ENCODE data around the gene SLC35F4.
"Not testable (repeated sequence)": the region's sequence is repeated elsewhere in the genome, so short reads cannot be mapped to it uniquely, and the experiment has no call there.

Gene SLC35F4

GRCh38 chr14:57785058-57785457, 80.8 kb downstream of the SLC35F4 start:
- DNase-seq: no peak

- no peak for DNase-seq
Observed at GRCh38 chr14:57771801-57772200, 94.1 kb downstream of the SLC35F4 start.

GRCh38 chr14:57769863-57770523, 95.9 kb downstream of the SLC35F4 start:
- DNase-seq: no peak

GRCh38 chr14:57761800-57762199, 104.1 kb downstream of the SLC35F4 start:
- DNase-seq: no peak

- no peak for DNase-seq
Observed at GRCh38 chr14:57760896-57761295, 105.0 kb downstream of the SLC35F4 start.

- no peak for DNase-seq
Observed at GRCh38 chr14:57755018-57755521, 110.8 kb downstream of the SLC35F4 start.

- no peak for DNase-seq
Observed at GRCh38 chr14:57754527-57754926, 111.4 kb downstream of the SLC35F4 start.

- DNase-seq: no peak
Observed at GRCh38 chr14:57753821-57754220, 112.1 kb downstream of the SLC35F4 start.

- DNase-seq: not testable (repeated sequence)
Observed at GRCh38 chr14:57752142-57752695, 113.7 kb downstream of the SLC35F4 start.

GRCh38 chr14:57751400-57751799, 114.5 kb downstream of the SLC35F4 start:
- DNase-seq: no peak

- no peak for DNase-seq
Observed at GRCh38 chr14:57749267-57749666, 116.6 kb downstream of the SLC35F4 start.

GRCh38 chr14:57748279-57748678, 117.6 kb downstream of the SLC35F4 start:
- DNase-seq: no peak

- DNase-seq: no peak
Observed at GRCh38 chr14:57747036-57747435, 118.9 kb downstream of the SLC35F4 start.

GRCh38 chr14:57746563-57746962, 119.3 kb downstream of the SLC35F4 start:
- DNase-seq: no peak

- DNase-seq: no peak
Observed at GRCh38 chr14:57739516-57739915, 126.4 kb downstream of the SLC35F4 start.

- DNase-seq: no peak
Observed at GRCh38 chr14:57737598-57737997, 128.3 kb downstream of the SLC35F4 start.

- DNase-seq: no peak
Observed at GRCh38 chr14:57736391-57736790, 129.5 kb downstream of the SLC35F4 start.

GRCh38 chr14:57735276-57735675, 130.6 kb downstream of the SLC35F4 start:
- no peak for DNase-seq

GRCh38 chr14:57732463-57733285, 133.2 kb downstream of the SLC35F4 start:
- no peak for DNase-seq

GRCh38 chr14:57729208-57730187, 136.4 kb downstream of the SLC35F4 start:
- DNase-seq: no peak

- DNase-seq: no peak
Observed at GRCh38 chr14:57725399-57726077, 140.4 kb downstream of the SLC35F4 start.

GRCh38 chr14:57722141-57722540, 143.8 kb downstream of the SLC35F4 start:
- not testable (repeated sequence) for DNase-seq

All from activated T-cell treated with anti-CD3 and anti-CD28 coated beads for 4 hours (primary cell).